Chondrocyte (in vitro differentiated cells): Measurements from ENCODE around the gene STON1. TPM values are rescaled to one million over a fixed set of nuclear protein-coding genes. Genes with fewer than 3 reads are reported as not detected.

Source experiments
- DNase-seq: peaks from one replicate; pipeline ENCODE4 v3.0.0; 2021; ENCODE audit warnings: mixed read lengths, low spot score
- H3K27ac Mint-ChIP-seq: one replicate; pipeline ENCODE4 v1.8.0; 2021; ENCODE audit warnings: mild to moderate bottlenecking, moderate library complexity, mixed read lengths; ENCODE audit not compliant: unreplicated experiment
- H3K27me3 Mint-ChIP-seq: 2 replicates; pipeline ENCODE4 v1.8.0; 2021; ENCODE audit warnings: low read depth, mixed read lengths
- H3K36me3 Mint-ChIP-seq: 2 replicates; pipeline ENCODE4 v1.8.0; 2021; ENCODE audit warnings: low read depth, mixed read lengths
- H3K4me1 Mint-ChIP-seq: 2 replicates; pipeline ENCODE4 v1.8.0; 2021; ENCODE audit warnings: low read depth, mild to moderate bottlenecking, mixed read lengths
- H3K4me3 Mint-ChIP-seq: one replicate; pipeline ENCODE4 v1.8.0; 2021; ENCODE audit warnings: mild to moderate bottlenecking, moderate library complexity, mixed read lengths; ENCODE audit not compliant: unreplicated experiment
- H3K9me3 Mint-ChIP-seq: 2 replicates; pipeline ENCODE4 v1.8.0; 2021; ENCODE audit warnings: low read depth, mixed read lengths
- CTCF ChIP-seq: fragments of 200-600 bp; sonication (generic); IDR thresholded peaks from 2 replicates; pipeline ENCODE4 v1.5.0; 2021; ENCODE audit warnings: antibody characterized with exemption, mild to moderate bottlenecking, moderate library complexity
- total RNA-seq: library from RNA; stranded (reverse); gene quantifications from 3 replicates; pipeline ENCODE4 v1.2.1, GENCODE V29; 2021

The STON1 gene
- total RNA-seq, 1 donor from 2014 or later, result 9.6 TPM

DNA sequence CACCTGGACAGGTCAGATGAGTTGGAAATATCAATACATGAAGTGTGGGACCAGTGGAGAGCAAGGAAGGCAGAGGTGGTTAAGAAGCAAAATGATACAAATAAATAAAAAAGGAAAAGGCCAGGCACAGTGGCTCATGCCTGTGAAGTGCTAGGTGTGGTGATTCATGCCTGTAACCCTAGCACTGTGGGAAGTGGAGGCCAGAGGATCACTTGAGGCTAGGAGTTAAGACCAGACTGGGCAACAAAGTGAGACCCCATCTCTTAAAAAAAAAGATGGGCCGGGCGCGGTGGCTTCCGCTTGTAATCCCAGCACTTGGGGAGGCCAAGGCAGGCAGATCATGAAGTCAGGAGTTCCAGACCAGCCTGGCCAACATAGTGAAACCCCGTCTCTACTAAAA is 2.9 kb downstream of the STON1 start:
- Mint-ChIP-seq H3K9me3 (no peaks in the 10 kb centered on the region), H3K36me3 (peaks cover 2% of the 10 kb centered on the region), H3K4me3 (no peak overlapping the region), H3K27me3 (no peaks in the 10 kb centered on the region), H3K27ac (no peak overlapping the region), H3K4me1 (peaks cover 28% of the 10 kb centered on the region)
- TF ChIP-seq CTCF, result no peak
- DNase-seq, result no peak

- Mint-ChIP-seq H3K27ac (no peak overlapping the region), H3K4me1 (peaks cover 20% of the 10 kb centered on the region), H3K36me3 (peaks cover 2% of the 10 kb centered on the region), H3K27me3 (no peaks in the 10 kb centered on the region), H3K4me3 (no peak overlapping the region), H3K9me3 (no peaks in the 10 kb centered on the region)
- DNase-seq, result no peak
- TF ChIP-seq CTCF, result no peak
Measured at GRCh38 chr2:48534781-48535180, 4.8 kb downstream of the STON1 start.

GRCh38 chr2:48540237-48540935 is 10.4 kb downstream of the STON1 start:
- Mint-ChIP-seq H3K9me3 (no peaks in the 10 kb centered on the region), H3K27ac (no peak overlapping the region), H3K4me1 (peaks cover 7% of the 10 kb centered on the region), H3K4me3 (no peak overlapping the region), H3K27me3 (no peaks in the 10 kb centered on the region), H3K36me3 (no peaks in the 10 kb centered on the region)
- no peak for DNase-seq
- TF ChIP-seq CTCF, result no peak

DNA sequence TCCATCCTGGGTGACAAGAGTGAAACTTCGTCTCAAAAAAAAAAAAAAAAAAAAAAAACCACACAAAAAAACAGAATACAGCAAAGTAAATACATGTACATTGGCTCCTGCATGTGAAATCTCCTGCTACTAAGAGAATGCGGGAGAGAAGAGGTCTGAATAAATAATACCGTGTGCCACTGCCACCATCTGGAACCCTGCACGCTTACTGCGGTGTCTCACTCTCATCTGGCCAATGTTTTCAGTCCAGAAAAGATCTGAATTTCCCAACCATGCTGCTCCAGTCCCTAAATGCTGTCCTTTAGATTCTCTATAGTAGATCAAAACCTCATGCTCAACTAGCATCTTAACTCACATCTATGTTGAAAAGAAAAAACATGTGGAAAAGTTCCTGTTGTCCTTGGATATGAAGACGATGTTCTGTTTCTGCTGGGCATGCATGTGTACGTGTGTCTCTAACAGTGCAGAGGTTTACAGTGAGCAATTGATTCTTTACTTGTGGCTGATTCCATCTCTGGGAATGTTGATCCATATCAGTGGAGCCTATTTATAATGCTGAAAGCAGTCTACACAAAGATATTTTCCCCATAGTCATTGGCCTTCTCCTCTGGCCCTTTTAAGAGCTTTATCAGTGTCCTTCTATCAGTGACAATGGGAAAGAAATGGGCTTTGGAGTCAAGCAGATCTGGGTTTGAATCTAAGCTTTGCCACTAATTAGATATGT is 11.9 kb downstream of the STON1 start:
- peaks cover 7% of the 10 kb centered on the region for H3K4me1 Mint-ChIP-seq
- H3K27me3 Mint-ChIP-seq, result no peaks in the 10 kb centered on the region

More for the DNA sequence above, 11.9 kb downstream of the STON1 start:
- Mint-ChIP-seq H3K27ac (no peak overlapping the region), H3K36me3 (no peaks in the 10 kb centered on the region), H3K4me3 (no peak overlapping the region), H3K9me3 (no peaks in the 10 kb centered on the region)
- TF ChIP-seq CTCF, result no peak
- no peak for DNase-seq
